ENCODE measurements around the gene IER5.

Gene IER5

GRCh38 chr1:181131255-181131941 lies 42.9 kb downstream of the IER5 start:
- H3K9ac ChIP-seq (ENCODE audit: low read depth in 1 of 2, low read length in 2 of 2), result no peak overlapping the region
- H3K27me3 ChIP-seq (ENCODE audit: control insufficient read depth in 1 of 2, insufficient read depth in 2 of 2, low read length in 2 of 2), result no peaks in the 10 kb centered on the region
- no peak overlapping the region for H3K27ac ChIP-seq (ENCODE audit: low read depth, low read length)
- H3K4me3 ChIP-seq (ENCODE audit: low read depth in 1 of 2, low read length in 2 of 2), result no peak overlapping the region
- H3K4me1 ChIP-seq (ENCODE audit: control insufficient read depth in 1 of 2, insufficient read depth in 2 of 2, low read length in 2 of 2), result peaks cover 44 to 45% of the 10 kb centered on the region in 2 donors
- no peaks in the 10 kb centered on the region for H3K9me3 ChIP-seq (ENCODE audit: control insufficient read depth in 1 of 2, low read length in 2 of 2)
- no peaks in the 10 kb centered on the region for H3K36me3 ChIP-seq (ENCODE audit: control insufficient read depth in 1 of 2, insufficient read depth in 2 of 2, low read length in 2 of 2)

DNA sequence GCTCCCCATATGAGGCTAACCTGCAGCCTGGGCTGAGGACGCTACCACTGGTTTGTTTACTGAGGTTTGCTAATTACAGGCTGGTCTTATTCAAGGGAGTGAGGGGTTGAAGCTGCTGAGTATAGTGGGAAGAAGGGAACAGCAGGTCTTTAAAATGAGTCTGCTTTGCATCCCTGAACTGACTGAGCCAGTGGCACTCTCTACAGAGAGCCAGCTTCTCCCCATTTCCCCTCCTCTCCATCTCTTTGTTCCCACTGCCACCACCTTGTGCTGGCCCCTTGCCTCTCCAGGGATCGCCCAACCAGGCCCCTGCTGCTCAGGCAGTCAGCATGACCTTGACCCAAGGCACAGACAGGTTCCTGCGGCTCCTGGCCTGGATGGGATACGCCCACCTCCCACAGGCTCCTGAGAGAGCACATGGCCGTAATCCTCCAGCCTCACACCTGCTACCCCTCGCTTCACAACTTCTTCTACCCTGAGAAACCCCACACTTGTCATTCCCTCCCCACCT lies 45.0 kb downstream of the IER5 start:
- H3K27ac ChIP-seq (ENCODE audit: low read depth, low read length), result no peak overlapping the region
- H3K9ac ChIP-seq (ENCODE audit: low read depth in 1 of 2, low read length in 2 of 2), result no peak overlapping the region
- H3K36me3 ChIP-seq (ENCODE audit: control insufficient read depth in 1 of 2, insufficient read depth in 2 of 2, low read length in 2 of 2), result no peaks in the 10 kb centered on the region
- no peak overlapping the region for H3K4me3 ChIP-seq (ENCODE audit: low read depth in 1 of 2, low read length in 2 of 2)
- H3K9me3 ChIP-seq (ENCODE audit: control insufficient read depth in 1 of 2, low read length in 2 of 2), result no peaks in the 10 kb centered on the region
- no peaks in the 10 kb centered on the region for H3K27me3 ChIP-seq (ENCODE audit: control insufficient read depth in 1 of 2, insufficient read depth in 2 of 2, low read length in 2 of 2)
- H3K4me1 ChIP-seq (ENCODE audit: control insufficient read depth in 1 of 2, insufficient read depth in 2 of 2, low read length in 2 of 2), result peaks cover 33 to 38% of the 10 kb centered on the region in 2 donors

DNA sequence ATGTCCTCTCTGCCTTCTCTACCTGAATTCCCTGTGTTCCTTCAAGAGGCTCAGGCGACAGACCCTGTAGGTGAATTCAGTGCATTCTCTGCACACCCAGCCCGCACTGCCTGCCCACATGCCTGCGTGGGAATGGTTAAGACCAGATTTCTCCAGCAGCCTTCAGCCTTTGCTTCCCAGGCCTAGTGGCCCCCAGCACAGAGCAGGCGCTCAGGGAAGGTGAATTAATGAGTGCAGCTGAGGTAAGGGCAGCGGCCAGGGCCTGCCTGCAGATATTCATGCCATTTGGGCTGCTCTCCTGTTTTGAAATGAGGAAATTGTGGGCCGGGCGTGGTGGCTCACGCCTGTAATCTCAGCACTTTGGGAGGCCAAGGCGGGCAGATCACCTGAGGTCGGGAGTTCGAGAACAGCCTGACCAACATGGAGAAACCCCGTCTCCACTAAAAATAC lies 45.5 kb downstream of the IER5 start:
- H3K4me1 ChIP-seq (ENCODE audit: control insufficient read depth in 1 of 2, insufficient read depth in 2 of 2, low read length in 2 of 2), result peaks cover 30 to 33% of the 10 kb centered on the region in 2 donors
- no peak overlapping the region for H3K9ac ChIP-seq (ENCODE audit: low read depth in 1 of 2, low read length in 2 of 2)
- no peaks in the 10 kb centered on the region for H3K27me3 ChIP-seq (ENCODE audit: control insufficient read depth in 1 of 2, insufficient read depth in 2 of 2, low read length in 2 of 2)
- no peak overlapping the region for H3K27ac ChIP-seq (ENCODE audit: low read depth, low read length)
- H3K36me3 ChIP-seq (ENCODE audit: control insufficient read depth in 1 of 2, insufficient read depth in 2 of 2, low read length in 2 of 2), result no peaks in the 10 kb centered on the region
- H3K4me3 ChIP-seq (ENCODE audit: low read depth in 1 of 2, low read length in 2 of 2), result no peak overlapping the region
- no peaks in the 10 kb centered on the region for H3K9me3 ChIP-seq (ENCODE audit: control insufficient read depth in 1 of 2, low read length in 2 of 2)

- peaks cover 22 to 28% of the 10 kb centered on the region in 2 donors for H3K4me1 ChIP-seq (ENCODE audit: control insufficient read depth in 1 of 2, insufficient read depth in 2 of 2, low read length in 2 of 2)
- no peaks in the 10 kb centered on the region for H3K27me3 ChIP-seq (ENCODE audit: control insufficient read depth in 1 of 2, insufficient read depth in 2 of 2, low read length in 2 of 2)
- H3K36me3 ChIP-seq (ENCODE audit: control insufficient read depth in 1 of 2, insufficient read depth in 2 of 2, low read length in 2 of 2), result no peaks in the 10 kb centered on the region
- no peaks in the 10 kb centered on the region for H3K9me3 ChIP-seq (ENCODE audit: control insufficient read depth in 1 of 2, low read length in 2 of 2)
- H3K27ac ChIP-seq (ENCODE audit: low read depth, low read length), result peak overlapping the region; percentile 24
- H3K9ac ChIP-seq (ENCODE audit: low read depth in 1 of 2, low read length in 2 of 2), result peak overlapping the region; percentile 16 to 50
- H3K4me3 ChIP-seq (ENCODE audit: low read depth in 1 of 2, low read length in 2 of 2), result peak overlapping the region; percentile 31 to 33
These were observed 46.3 kb downstream of the IER5 start for GRCh38 chr1:181134543-181135436.

DNA sequence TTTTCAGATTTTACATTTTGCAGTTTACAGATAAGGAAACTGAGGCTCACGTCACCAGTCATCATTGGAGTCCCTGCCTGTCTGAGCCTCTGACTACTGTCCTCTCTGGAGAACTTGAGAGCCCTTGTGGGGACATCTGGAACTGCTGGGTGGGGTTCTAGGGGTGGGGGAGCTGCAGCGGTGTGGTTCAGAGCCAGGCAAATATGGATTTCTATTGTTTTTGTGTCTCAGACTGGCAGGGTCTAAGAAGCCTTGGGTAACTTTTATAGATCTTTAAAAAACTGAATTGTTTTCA lies 46.9 kb downstream of the IER5 start:
- Histone ChIP-seq H3K4me1 (ENCODE audit: control insufficient read depth in 1 of 2, insufficient read depth in 2 of 2, low read length in 2 of 2) (peaks cover 16 to 28% of the 10 kb centered on the region in 2 donors), H3K9me3 (ENCODE audit: control insufficient read depth in 1 of 2, low read length in 2 of 2) (no peaks in the 10 kb centered on the region), H3K4me3 (ENCODE audit: low read depth in 1 of 2, low read length in 2 of 2) (no peak overlapping the region), H3K36me3 (ENCODE audit: control insufficient read depth in 1 of 2, insufficient read depth in 2 of 2, low read length in 2 of 2) (no peaks in the 10 kb centered on the region), H3K27me3 (ENCODE audit: control insufficient read depth in 1 of 2, insufficient read depth in 2 of 2, low read length in 2 of 2) (no peaks in the 10 kb centered on the region), H3K27ac (ENCODE audit: low read depth, low read length) (peak overlapping the region; percentile 24), H3K9ac (ENCODE audit: low read depth in 1 of 2, low read length in 2 of 2) (peak overlapping the region in 1 of 2 donors; percentile 50)

GRCh38 chr1:181135815-181136737 lies 47.6 kb downstream of the IER5 start:
- Histone ChIP-seq H3K4me1 (ENCODE audit: control insufficient read depth in 1 of 2, insufficient read depth in 2 of 2, low read length in 2 of 2) (peaks cover 14 to 28% of the 10 kb centered on the region in 2 donors), H3K36me3 (ENCODE audit: control insufficient read depth in 1 of 2, insufficient read depth in 2 of 2, low read length in 2 of 2) (no peaks in the 10 kb centered on the region), H3K9ac (ENCODE audit: low read depth in 1 of 2, low read length in 2 of 2) (no peak overlapping the region), H3K27ac (ENCODE audit: low read depth, low read length) (no peak overlapping the region), H3K4me3 (ENCODE audit: low read depth in 1 of 2, low read length in 2 of 2) (no peak overlapping the region), H3K9me3 (ENCODE audit: control insufficient read depth in 1 of 2, low read length in 2 of 2) (no peaks in the 10 kb centered on the region), H3K27me3 (ENCODE audit: control insufficient read depth in 1 of 2, insufficient read depth in 2 of 2, low read length in 2 of 2) (no peaks in the 10 kb centered on the region)

GRCh38 chr1:181136738-181137122 lies 48.2 kb downstream of the IER5 start:
- H3K4me1 ChIP-seq (ENCODE audit: control insufficient read depth in 1 of 2, insufficient read depth in 2 of 2, low read length in 2 of 2), result peaks cover 14 to 31% of the 10 kb centered on the region in 2 donors

DNA sequence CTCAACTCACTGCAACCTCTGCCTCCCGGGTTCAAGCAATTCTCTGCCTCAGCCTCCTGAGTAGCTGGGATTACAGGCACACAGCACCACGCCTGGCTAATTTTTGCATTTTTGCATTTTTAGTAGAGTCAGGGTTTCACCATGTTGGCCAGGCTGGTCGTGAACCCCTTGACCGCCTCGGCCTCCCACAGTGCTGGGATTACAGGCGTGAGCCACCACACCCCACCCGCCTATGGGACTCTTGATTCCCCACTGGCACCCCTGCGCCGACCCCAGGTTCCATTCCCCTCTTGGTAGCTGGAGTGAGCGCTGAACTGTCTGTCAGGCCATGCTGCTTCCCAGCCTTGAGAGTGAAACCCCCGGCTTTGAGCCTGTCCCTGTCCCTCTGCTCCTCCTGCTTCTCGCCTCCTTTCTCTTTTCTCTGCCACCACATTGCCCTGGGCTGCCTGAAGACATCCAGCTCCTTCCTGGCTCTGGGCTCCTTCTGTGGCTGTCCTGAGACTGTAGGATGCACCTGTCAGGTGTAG lies 48.8 kb downstream of the IER5 start:
- no peak overlapping the region for H3K4me3 ChIP-seq (ENCODE audit: low read depth in 1 of 2, low read length in 2 of 2)
- H3K9ac ChIP-seq (ENCODE audit: low read depth in 1 of 2, low read length in 2 of 2), result no peak overlapping the region
- no peaks in the 10 kb centered on the region for H3K9me3 ChIP-seq (ENCODE audit: control insufficient read depth in 1 of 2, low read length in 2 of 2)
- H3K4me1 ChIP-seq (ENCODE audit: control insufficient read depth in 1 of 2, insufficient read depth in 2 of 2, low read length in 2 of 2), result peaks cover 18 to 37% of the 10 kb centered on the region in 2 donors
- no peaks in the 10 kb centered on the region for H3K36me3 ChIP-seq (ENCODE audit: control insufficient read depth in 1 of 2, insufficient read depth in 2 of 2, low read length in 2 of 2)
- H3K27ac ChIP-seq (ENCODE audit: low read depth, low read length), result no peak overlapping the region
- no peaks in the 10 kb centered on the region for H3K27me3 ChIP-seq (ENCODE audit: control insufficient read depth in 1 of 2, insufficient read depth in 2 of 2, low read length in 2 of 2)

More at GRCh38 chr1:181136738-181137122, 48.2 kb downstream of the IER5 start:
- no peaks in the 10 kb centered on the region for H3K9me3 ChIP-seq (ENCODE audit: control insufficient read depth in 1 of 2, low read length in 2 of 2)
- no peaks in the 10 kb centered on the region for H3K27me3 ChIP-seq (ENCODE audit: control insufficient read depth in 1 of 2, insufficient read depth in 2 of 2, low read length in 2 of 2)
- no peaks in the 10 kb centered on the region for H3K36me3 ChIP-seq (ENCODE audit: control insufficient read depth in 1 of 2, insufficient read depth in 2 of 2, low read length in 2 of 2)
- no peak overlapping the region for H3K4me3 ChIP-seq (ENCODE audit: low read depth in 1 of 2, low read length in 2 of 2)
- no peak overlapping the region for H3K9ac ChIP-seq (ENCODE audit: low read depth in 1 of 2, low read length in 2 of 2)
- H3K27ac ChIP-seq (ENCODE audit: low read depth, low read length), result no peak overlapping the region

DNA sequence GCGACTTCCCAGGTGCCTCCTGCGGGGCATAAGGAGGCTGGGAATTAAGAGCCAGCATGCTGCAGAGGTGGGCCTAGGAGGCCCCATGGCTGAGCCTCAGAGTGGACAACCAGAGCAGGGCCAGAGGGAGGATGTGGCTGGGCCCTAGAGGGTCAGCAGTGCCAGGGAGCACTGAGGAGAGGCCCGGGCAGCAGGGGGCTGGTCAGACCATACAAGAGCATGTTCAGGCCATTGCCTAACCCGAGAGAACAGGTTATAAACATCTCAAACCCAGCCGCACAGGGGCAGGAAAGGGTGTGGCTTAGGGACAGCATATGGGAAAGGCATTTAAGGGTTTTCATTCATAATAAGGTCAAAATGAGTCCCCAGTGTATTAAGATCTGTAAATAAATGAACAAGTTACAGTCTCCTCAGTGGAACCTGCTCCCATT lies 51.1 kb downstream of the IER5 start:
- Histone ChIP-seq H3K4me3 (ENCODE audit: low read depth in 1 of 2, low read length in 2 of 2) (no peak overlapping the region), H3K36me3 (ENCODE audit: control insufficient read depth in 1 of 2, insufficient read depth in 2 of 2, low read length in 2 of 2) (no peaks in the 10 kb centered on the region), H3K27ac (ENCODE audit: low read depth, low read length) (no peak overlapping the region), H3K4me1 (ENCODE audit: control insufficient read depth in 1 of 2, insufficient read depth in 2 of 2, low read length in 2 of 2) (peaks cover 15 to 33% of the 10 kb centered on the region in 2 donors), H3K9me3 (ENCODE audit: control insufficient read depth in 1 of 2, low read length in 2 of 2) (no peaks in the 10 kb centered on the region), H3K27me3 (ENCODE audit: control insufficient read depth in 1 of 2, insufficient read depth in 2 of 2, low read length in 2 of 2) (no peaks in the 10 kb centered on the region), H3K9ac (ENCODE audit: low read depth in 1 of 2, low read length in 2 of 2) (no peak overlapping the region)

Measured in duodenal mucosa (tissue), 2 donors.